NK-92 treated with Interleukin-12 subunit alpha and Interleukin-12 subunit beta, amount 100 ng/mL, for 24 hours (cell line): Measurements from ENCODE around the gene NOC2L.

Source experiments
- DNase-seq: peaks from one replicate; lab custom pipeline; 2025; lab: John Stamatoyannopoulos, UW

Gene NOC2L

GRCh38 chr1:915295-916172 is 43.5 kb downstream of the NOC2L start:
- no peak for DNase-seq

DNA sequence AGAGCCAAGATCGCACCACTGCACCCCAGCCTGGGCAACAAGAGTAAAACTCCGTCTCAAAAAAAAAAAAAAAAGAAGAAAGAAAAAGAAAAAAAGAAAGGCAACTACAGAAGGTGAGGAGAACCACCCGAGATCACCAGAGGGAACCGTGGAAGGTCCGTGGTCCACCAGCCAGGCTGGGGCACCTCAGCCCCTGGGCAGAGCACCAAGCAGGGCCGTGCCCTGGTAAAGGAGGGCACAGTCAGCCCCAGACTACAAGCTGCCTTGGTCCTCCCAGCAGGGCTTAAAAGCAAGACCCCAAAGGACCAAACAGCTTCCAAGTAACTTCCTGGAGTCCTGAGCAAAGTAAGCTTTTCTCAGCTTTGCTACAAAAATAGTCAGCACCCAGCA is 44.2 kb downstream of the NOC2L start:
- no peak for DNase-seq

GRCh38 chr1:914131-914890 is 44.7 kb downstream of the NOC2L start:
- DNase-seq: no peak

GRCh38 chr1:913491-914130 is 45.4 kb downstream of the NOC2L start:
- no peak for DNase-seq

- DNase-seq: no peak
Observed at GRCh38 chr1:912740-913301, 46.2 kb downstream of the NOC2L start.

DNA sequence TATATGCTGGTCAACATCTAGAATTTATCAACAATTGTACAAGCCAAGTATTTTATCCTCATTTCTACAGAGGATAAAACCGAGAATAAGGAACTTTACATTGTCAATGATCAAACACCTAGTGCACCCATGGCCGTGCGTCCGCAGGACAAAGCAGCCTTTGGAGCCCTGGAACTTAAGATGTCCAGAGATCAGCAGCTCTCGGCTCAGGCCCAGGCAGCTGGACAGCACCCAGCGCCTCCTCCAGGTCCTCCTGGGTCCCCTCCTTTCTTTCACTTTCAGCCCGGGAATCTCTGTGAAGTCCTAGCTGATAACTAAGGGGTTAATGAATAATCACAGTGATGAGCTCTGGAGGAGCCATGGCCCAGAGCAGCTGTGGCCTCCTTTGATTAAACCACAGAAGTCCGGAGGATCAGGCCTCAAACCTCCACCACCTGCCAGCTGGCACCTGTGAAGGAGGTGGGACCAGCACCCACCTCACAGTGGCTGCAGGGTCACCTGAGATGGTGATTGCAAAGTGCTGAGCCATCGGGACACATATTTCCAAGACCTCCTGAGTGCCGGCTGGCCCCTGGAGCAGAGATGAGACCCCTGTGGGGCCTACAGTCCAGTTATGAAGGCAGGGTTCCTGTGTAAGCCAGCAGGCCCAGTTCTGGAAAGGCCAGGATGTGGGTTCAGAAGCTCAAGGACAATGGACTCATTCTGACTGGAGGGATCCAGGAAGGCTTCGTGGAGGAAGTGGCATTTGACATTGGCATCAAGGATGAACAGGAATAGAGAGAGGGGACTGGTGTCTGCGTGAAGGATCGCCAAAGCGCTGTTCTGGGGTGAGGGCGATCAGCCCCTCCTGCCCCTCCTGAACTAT is 46.9 kb downstream of the NOC2L start:
- DNase-seq: no peak

GRCh38 chr1:910881-911721 is 48.0 kb downstream of the NOC2L start:
- DNase-seq: no peak

DNA sequence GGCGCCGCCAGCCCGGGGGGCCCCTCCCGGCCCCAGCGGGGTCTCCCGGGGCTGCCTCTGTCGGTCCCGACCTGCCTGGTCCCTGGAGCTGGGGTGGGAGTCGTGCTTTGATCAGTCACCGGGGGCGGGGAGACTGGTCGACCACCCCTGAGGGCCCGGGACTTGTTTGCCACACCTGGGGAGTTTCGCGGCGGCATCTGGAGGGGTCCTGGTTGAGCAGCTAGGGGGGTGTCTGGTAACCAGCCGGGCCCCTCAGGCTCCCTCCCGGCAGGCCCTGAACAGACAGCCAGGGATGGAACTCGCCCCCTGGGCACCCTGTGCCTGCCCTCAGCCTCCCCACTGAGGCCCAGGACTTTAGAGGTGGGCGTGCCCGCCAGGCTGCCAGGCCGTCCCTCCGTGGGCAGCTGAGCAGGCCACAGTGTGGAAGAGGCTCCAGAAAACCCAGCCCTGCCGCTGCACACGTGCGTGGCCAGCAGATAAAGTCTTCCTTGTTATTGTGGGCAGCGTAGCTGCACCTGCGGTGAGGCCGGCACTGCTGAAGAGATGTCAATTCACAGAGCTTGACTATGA is 48.7 kb downstream of the NOC2L start:
- DNase-seq: no peak

GRCh38 chr1:909861-910310 is 49.2 kb downstream of the NOC2L start:
- no peak for DNase-seq

- DNase-seq: no peak
Observed at GRCh38 chr1:908661-909060, 50.4 kb downstream of the NOC2L start.

GRCh38 chr1:907611-908451 is 51.2 kb downstream of the NOC2L start:
- no peak for DNase-seq

GRCh38 chr1:906600-907420 is 52.2 kb downstream of the NOC2L start:
- DNase-seq: no peak

- DNase-seq: no peak
Observed at GRCh38 chr1:905811-906599, 53.1 kb downstream of the NOC2L start.

GRCh38 chr1:905071-905749 is 53.8 kb downstream of the NOC2L start:
- DNase-seq: no peak

- DNase-seq: no peak
Observed at GRCh38 chr1:904310-904950, 54.6 kb downstream of the NOC2L start.

DNA sequence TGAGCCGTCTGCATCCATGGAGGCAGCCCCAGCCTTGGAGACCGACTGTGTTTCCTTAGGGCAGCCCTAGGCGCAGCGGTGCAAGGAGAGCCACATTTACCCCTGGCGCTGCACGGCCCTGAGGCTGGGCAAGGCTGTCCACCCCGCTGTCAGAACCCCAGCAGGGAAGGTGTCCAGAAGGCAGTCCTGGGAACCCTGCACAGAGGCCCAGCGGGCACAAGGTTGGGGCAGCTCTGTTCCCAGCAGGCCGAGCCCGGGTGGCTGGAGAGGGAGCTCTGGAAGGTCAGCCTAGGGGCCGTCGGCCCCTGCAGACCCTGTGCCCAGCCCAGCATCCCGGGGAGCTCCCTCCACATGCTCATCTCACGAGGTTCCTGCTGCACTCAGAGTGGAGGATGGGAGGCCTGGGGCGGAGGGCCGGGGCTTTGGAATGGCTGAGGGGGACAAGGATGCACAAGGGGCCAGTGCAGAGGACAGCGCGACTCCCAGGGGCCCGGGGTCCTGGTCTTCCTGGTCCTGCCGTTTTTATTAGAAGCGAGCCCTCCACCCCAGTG is 55.3 kb downstream of the NOC2L start:
- no peak for DNase-seq
